GM12872 (cell line): ENCODE data around the gene COG5.

Source experiments
- TF ChIP-seq, protein P1 (sequence below): IDR thresholded peaks from 3 replicates; pipeline ENCODE4 v1.5.1; 2011; ENCODE audit warnings: low read depth, mild to moderate bottlenecking, low read length, moderate library complexity; ENCODE audit not compliant: insufficient read depth

Gene COG5

GRCh38 chr7:107555893-107556292, 7.8 kb downstream of the COG5 start:
- TF ChIP-seq, protein P1, sequence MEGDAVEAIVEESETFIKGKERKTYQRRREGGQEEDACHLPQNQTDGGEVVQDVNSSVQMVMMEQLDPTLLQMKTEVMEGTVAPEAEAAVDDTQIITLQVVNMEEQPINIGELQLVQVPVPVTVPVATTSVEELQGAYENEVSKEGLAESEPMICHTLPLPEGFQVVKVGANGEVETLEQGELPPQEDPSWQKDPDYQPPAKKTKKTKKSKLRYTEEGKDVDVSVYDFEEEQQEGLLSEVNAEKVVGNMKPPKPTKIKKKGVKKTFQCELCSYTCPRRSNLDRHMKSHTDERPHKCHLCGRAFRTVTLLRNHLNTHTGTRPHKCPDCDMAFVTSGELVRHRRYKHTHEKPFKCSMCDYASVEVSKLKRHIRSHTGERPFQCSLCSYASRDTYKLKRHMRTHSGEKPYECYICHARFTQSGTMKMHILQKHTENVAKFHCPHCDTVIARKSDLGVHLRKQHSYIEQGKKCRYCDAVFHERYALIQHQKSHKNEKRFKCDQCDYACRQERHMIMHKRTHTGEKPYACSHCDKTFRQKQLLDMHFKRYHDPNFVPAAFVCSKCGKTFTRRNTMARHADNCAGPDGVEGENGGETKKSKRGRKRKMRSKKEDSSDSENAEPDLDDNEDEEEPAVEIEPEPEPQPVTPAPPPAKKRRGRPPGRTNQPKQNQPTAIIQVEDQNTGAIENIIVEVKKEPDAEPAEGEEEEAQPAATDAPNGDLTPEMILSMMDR, result no peak

- TF ChIP-seq, protein P1, result no peak
Measured at GRCh38 chr7:107551936-107552335, 11.8 kb downstream of the COG5 start.

GRCh38 chr7:107544848-107545591, 18.7 kb downstream of the COG5 start:
- TF ChIP-seq, protein P1, result no peak

GRCh38 chr7:107543338-107543993, 20.3 kb downstream of the COG5 start:
- TF ChIP-seq, protein P1, result no peak

DNA sequence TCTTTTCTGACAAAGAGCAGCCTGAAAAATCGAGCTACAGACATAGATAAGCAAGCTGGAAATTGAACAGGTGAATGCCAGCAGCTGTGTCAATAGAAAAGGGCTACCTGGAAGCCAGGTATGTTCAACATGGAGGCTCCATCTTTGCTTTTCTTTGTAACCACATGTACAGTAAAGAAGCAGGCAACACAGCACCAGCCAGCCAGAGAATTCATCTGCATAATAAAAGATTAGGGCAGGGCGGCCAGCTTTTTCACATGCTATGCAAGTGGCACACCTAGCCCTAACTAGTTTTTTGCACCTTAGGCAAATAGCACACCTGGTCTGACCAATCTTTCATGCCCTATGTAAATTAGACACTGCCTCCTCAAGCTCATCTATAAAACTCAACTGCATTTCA, 25.7 kb downstream of the COG5 start:
- TF ChIP-seq, protein P1, result no peak

GRCh38 chr7:107534139-107534538, 29.6 kb downstream of the COG5 start:
- TF ChIP-seq, protein P1, result no peak

DNA sequence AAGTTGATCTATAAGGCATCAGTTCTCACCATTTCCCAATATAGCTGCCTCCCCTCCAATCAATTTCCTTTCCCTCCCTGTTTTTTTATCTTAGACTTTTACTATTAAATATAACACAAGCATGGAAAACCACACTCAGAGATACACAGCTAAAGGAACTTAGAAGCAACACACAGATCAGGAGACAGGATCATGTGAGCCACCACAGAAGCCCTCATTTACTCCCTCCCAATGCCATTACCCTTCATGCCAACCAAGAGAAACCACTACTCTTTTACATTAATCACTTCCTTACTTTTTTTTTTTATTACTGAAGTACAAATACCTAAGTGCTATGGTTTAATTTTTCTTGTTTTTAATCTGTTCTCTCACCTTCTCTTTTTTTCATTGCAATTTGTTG, 33.0 kb downstream of the COG5 start:
- TF ChIP-seq, protein P1, result no peak
